Ovary (tissue), 3 donors: ENCODE data around the gene APOL6.

Experiments used
- CTCF ChIP-seq, 3 donors: fragments of 450-650 bp in 2 of 3; fragments of 200-600 bp in 1 of 3; IDR thresholded peaks; one replicate each; pipeline versions ENCODE4 v1.5.1 to v1.8.0; 2016 to 2022; ENCODE audit warnings: antibody characterized with exemption in 3 of 3, mild to moderate bottlenecking in 1 of 3
- EP300 ChIP-seq: sonication (generic); formaldehyde crosslinking; IDR thresholded peaks from one replicate; pipeline ENCODE4 v1.6.1; 2017; ENCODE audit warnings: antibody characterized with exemption
- POLR2A ChIP-seq: fragments of 450-650 bp; IDR thresholded peaks from one replicate; pipeline ENCODE4 v1.6.1; 2017; ENCODE audit warnings: antibody characterized with exemption, mild to moderate bottlenecking, moderate library complexity
- donor health status: DM: no; HTN: no; CAD: no.

DNA sequence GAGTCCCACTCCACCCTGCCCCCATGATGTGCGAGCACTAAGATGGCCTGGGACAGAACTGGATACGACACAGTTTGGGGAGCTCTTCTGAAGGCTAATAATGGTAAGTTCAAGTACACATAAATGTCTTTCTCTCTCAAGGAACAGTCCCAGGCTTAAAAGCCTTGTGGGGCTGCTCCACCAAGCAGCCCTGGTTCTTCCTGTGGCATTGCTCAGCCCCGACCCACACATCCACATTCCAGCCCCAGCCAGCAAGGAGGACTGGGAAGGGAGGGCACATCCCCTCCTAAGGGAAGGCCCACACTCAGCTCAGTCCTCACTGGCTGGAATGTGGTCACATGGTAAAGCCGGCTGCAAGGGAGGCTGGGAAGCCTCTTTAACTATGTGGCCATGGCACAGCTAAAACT lies 17.9 kb upstream of the APOL6 start:
- TF ChIP-seq CTCF (IDR thresholded peaks at IDR 0.05) (no peak), POLR2A (no peak), EP300 (no peak)
